HCT116 (cell line): Measurements from ENCODE around the gene HS6ST3. TPM values are rescaled to one million over a fixed set of nuclear protein-coding genes. Genes with fewer than 3 reads are reported as not detected.

Source experiments
- ATAC-seq: fragments of 200-7000 bp; cut with Tn5 transposase; 2 replicates; pipeline ENCODE4 v1.9.1; 2020; ENCODE audit warnings: mild to moderate bottlenecking, moderate library complexity
- BruUV-seq: library from RNA; stranded (reverse); fragments of 400-500 nt; replicated peaks from 2 replicates; lab custom pipeline; 2021; lab: Mats Ljungman, UMichigan
- CTCF ChIA-PET: fragments of 300-600 bp; sonication (Branson Sonifier 250); formaldehyde crosslinking; loops from one replicate; lab custom pipeline; 2021; ENCODE audit warnings: antibody characterized with exemption; lab: Charles Lee
- POLR2A ChIA-PET: fragments of 300-600, 350-600 bp; sonication (Branson Sonifier 250); formaldehyde crosslinking; loops from one replicate; lab custom pipeline; 2021; ENCODE audit warnings: antibody characterized with exemption; lab: Charles Lee
- RAD21 ChIA-PET, 2 experiments: fragments of 300-600 bp; sonication (Branson Sonifier 250); formaldehyde crosslinking; loops; one replicate each; lab custom pipeline; 2023; ENCODE audit warnings: low total read pairs in 2 of 2; ENCODE audit not compliant: uncharacterized antibody in 2 of 2, unreplicated experiment in 2 of 2, low non-redundant PET in 1 of 2; lab: Charles Lee
- DNase-seq: peaks from one replicate; pipeline ENCODE4 v3.0.0-alpha.2; 2010; ENCODE audit warnings: low read depth, low spot score
- H2AFZ ChIP-seq: fragments of 200-600 bp; shearing (Covaris generic), sonication (generic); 2 replicates; pipeline ENCODE4 v1.6.1; 2017; ENCODE audit warnings: low read depth, mixed run types, mixed read lengths, antibody characterized with exemption, low read length; ENCODE audit not compliant: poor library complexity, severe bottlenecking
- H3K27ac ChIP-seq: 2 replicates; pipeline ENCODE4 v1.5.1; 2012; ENCODE audit warnings: low read depth, low read length
- H3K27me3 ChIP-seq: fragments of 200-600 bp; sonication (generic); 2 replicates; pipeline ENCODE4 v1.6.1; 2016; ENCODE audit warnings: mixed run types, low read length, mixed read lengths; ENCODE audit not compliant: insufficient read depth
- H3K36me3 ChIP-seq, 2 experiments: fragments of 200-500 bp in 1 of 2; fragments of 200-600 bp in 1 of 2; sonication (Bioruptor generic) in 1 of 2; sonication (generic) in 1 of 2; 2 replicates each; pipeline versions ENCODE4 v1.5.1 to v1.6.1; 2014 to 2016; ENCODE audit warnings: low read length in 2 of 2, inconsistent platforms in 1 of 2, mixed read lengths in 1 of 2, mixed run types in 1 of 2; ENCODE audit not compliant: insufficient read depth in 2 of 2, control insufficient read depth in 1 of 2
- H3K4me1 ChIP-seq, 2 experiments: fragments of 200-600 bp in 1 of 2; sonication (generic) in 1 of 2; 2 replicates each; pipeline versions ENCODE4 v1.5.1 to v1.6.1; 2012 to 2017; ENCODE audit warnings: low read length in 2 of 2, inconsistent platforms in 1 of 2, mild to moderate bottlenecking in 1 of 2, mixed read lengths in 1 of 2, mixed run types in 1 of 2, moderate library complexity in 1 of 2; ENCODE audit not compliant: insufficient read depth in 2 of 2, control insufficient read depth in 1 of 2
- H3K4me2 ChIP-seq: fragments of 200-600 bp; sonication (generic); 2 replicates; pipeline ENCODE4 v1.6.1; 2017; ENCODE audit warnings: mixed run types, low read length, mixed read lengths
- H3K4me3 ChIP-seq, 2 experiments: fragments of 200-600 bp in 1 of 2; sonication (generic) in 1 of 2; replicated peaks in 1 of 2; 2 replicates each; pipeline ENCODE4 v1.5.1; 2011 to 2016; ENCODE audit warnings: low read length in 2 of 2, control low read depth in 1 of 2, low read depth in 1 of 2, mild to moderate bottlenecking in 1 of 2, mixed read lengths in 1 of 2, mixed run types in 1 of 2
- H3K79me2 ChIP-seq: fragments of 200-600 bp; sonication (generic); 2 replicates; pipeline ENCODE4 v1.6.1; 2017; ENCODE audit warnings: mild to moderate bottlenecking, mixed run types, low read length, moderate library complexity, mixed read lengths; ENCODE audit not compliant: insufficient read depth
- H3K9ac ChIP-seq: fragments of 200-600 bp; sonication (generic); 2 replicates; pipeline ENCODE4 v1.6.1; 2016; ENCODE audit warnings: low read length, mixed read lengths
- H3K9me2 ChIP-seq: fragments of 200-600 bp; sonication (generic), shearing (Covaris generic); 2 replicates; pipeline ENCODE4 v1.6.1; 2017; ENCODE audit warnings: mixed run types, mild to moderate bottlenecking, moderate library complexity; ENCODE audit not compliant: insufficient read depth
- H3K9me3 ChIP-seq, 2 experiments: fragments of 200-500 bp in 1 of 2; fragments of 200-600 bp in 1 of 2; sonication (Bioruptor generic) in 1 of 2; sonication (generic) in 1 of 2; 2 replicates each; pipeline ENCODE4 v1.6.1; 2014 to 2017; ENCODE audit warnings: low read length in 2 of 2, mixed read lengths in 2 of 2, inconsistent platforms in 1 of 2, low read depth in 1 of 2, mild to moderate bottlenecking in 1 of 2, mixed run types in 1 of 2, moderate library complexity in 1 of 2; ENCODE audit not compliant: control insufficient read depth in 1 of 2, insufficient read depth in 1 of 2
- H4K20me1 ChIP-seq: fragments of 200-600 bp; sonication (generic), shearing (Covaris generic); 2 replicates; pipeline ENCODE4 v1.6.1; 2017; ENCODE audit warnings: mixed run types, mild to moderate bottlenecking, moderate library complexity; ENCODE audit not compliant: insufficient read depth
- CEBPB ChIP-seq: IDR thresholded peaks from 2 replicates; pipeline ENCODE4 v1.6.1; 2012; ENCODE audit warnings: low read depth
- EGR1 ChIP-seq: IDR thresholded peaks from 2 replicates; pipeline ENCODE4 v1.6.1; 2012; ENCODE audit warnings: low read depth
- FOSL1 ChIP-seq: IDR thresholded peaks from 2 replicates; pipeline ENCODE4 v1.6.1; 2012; ENCODE audit warnings: low read depth
- POLR2AphosphoS5 ChIP-seq: IDR thresholded peaks from 2 replicates; pipeline ENCODE4 v1.6.1; 2011; ENCODE audit warnings: mild to moderate bottlenecking, low read depth, low read length, moderate library complexity
- SIN3A ChIP-seq: IDR thresholded peaks from 2 replicates; pipeline ENCODE4 v1.6.1; 2012; ENCODE audit warnings: low read depth
- TCF7L2 ChIP-seq: IDR thresholded peaks from 2 replicates; pipeline ENCODE4 v1.7.0; 2011; ENCODE audit warnings: borderline replicate concordance, inconsistent platforms; ENCODE audit not compliant: insufficient read depth, insufficient read length; ENCODE audit errors: extremely low read depth
- ZFX ChIP-seq: fragments of 450-650 bp; IDR thresholded peaks from 2 replicates; pipeline ENCODE4 v1.6.1; 2017
- ZNF274 ChIP-seq: fragments of 200-500 bp; sonication (Bioruptor generic); IDR thresholded peaks from 2 replicates; pipeline ENCODE4 v1.6.1; 2014; ENCODE audit warnings: mild to moderate bottlenecking, low read depth, low read length, inconsistent platforms
- intact Hi-C: fragments of 100-400 bp; cut with micrococcal nuclease; formaldehyde crosslinking; loops from 2 replicates; pipeline ENCODE4 v1.10.0; 2022
- total RNA-seq: library from RNA; stranded (reverse); gene quantifications from one replicate; pipeline ENCODE4 v1.2.1, GENCODE V29; 2021; ENCODE audit not compliant: unreplicated experiment
- TF ChIP-seq, protein P1 (sequence below): IDR thresholded peaks from 2 replicates; pipeline ENCODE4 v1.6.1; 2012
- TF ChIP-seq, protein P2 (sequence below): IDR thresholded peaks from 2 replicates; pipeline ENCODE4 v1.6.1; 2011; ENCODE audit warnings: mild to moderate bottlenecking, low read length, moderate library complexity; ENCODE audit not compliant: insufficient replicate concordance; ENCODE audit errors: extremely low read depth
- TF ChIP-seq, protein P3 (sequence below): IDR thresholded peaks from 2 replicates; pipeline ENCODE4 v1.6.1; 2012; ENCODE audit warnings: low read depth

HS6ST3 gene
- total RNA-seq, 1 experiment from 2014 or later, result 0.10 TPM

DNA sequence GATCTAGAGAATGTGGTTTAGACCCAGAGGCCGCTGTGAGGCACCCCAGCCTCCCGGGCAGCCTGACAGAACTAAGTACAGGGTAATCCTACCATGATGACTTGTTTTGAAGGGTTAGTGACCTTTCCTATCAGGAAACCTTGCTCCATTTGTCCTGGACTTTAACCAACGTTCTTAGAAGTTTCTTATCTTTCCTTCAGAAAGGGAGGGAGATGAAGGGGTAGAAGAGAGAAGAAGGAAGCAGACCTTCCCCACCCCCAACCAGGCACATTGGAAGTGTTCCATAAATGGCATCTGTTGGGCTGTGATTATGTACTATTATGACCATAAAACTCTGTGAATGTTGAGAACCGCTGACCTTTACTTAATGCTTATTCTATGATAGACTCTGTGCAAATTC, 720.2 kb downstream of the HS6ST3 start (continued):
- TF ChIP-seq, protein P1, sequence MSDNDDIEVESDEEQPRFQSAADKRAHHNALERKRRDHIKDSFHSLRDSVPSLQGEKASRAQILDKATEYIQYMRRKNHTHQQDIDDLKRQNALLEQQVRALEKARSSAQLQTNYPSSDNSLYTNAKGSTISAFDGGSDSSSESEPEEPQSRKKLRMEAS, result no peak
- TF ChIP-seq, protein P2, sequence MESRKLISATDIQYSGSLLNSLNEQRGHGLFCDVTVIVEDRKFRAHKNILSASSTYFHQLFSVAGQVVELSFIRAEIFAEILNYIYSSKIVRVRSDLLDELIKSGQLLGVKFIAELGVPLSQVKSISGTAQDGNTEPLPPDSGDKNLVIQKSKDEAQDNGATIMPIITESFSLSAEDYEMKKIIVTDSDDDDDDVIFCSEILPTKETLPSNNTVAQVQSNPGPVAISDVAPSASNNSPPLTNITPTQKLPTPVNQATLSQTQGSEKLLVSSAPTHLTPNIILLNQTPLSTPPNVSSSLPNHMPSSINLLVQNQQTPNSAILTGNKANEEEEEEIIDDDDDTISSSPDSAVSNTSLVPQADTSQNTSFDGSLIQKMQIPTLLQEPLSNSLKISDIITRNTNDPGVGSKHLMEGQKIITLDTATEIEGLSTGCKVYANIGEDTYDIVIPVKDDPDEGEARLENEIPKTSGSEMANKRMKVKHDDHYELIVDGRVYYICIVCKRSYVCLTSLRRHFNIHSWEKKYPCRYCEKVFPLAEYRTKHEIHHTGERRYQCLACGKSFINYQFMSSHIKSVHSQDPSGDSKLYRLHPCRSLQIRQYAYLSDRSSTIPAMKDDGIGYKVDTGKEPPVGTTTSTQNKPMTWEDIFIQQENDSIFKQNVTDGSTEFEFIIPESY, result no peak
- TF ChIP-seq, all 23 proteins: peak for 0

DNA sequence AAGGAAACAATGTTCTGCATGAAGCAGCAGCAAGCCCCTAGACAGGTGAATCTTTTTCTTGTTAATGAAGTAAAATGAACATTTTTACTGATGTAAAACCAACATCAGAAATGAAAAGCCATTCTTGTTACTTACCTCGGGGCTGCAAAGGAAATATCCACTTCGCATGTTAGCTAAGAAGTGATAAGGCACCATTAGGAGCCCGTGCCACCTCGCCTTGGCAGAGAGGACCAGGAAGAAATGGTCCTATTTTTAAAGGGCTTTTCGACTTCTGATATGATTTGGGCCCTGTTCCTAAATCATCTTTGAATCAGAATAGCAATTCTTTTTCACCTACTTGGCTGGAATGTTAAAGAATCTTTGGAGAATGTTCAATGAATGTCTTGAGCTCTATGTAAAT, 721.1 kb downstream of the HS6ST3 start:
- H3K9me2 ChIP-seq, result no peaks in the 10 kb centered on the region
- no peaks in the 10 kb centered on the region for H4K20me1 ChIP-seq
- no peak overlapping the region for H3K4me3 ChIP-seq
- no peak overlapping the region for H3K27ac ChIP-seq
- ChIA-PET CTCF (no interaction called here), POLR2A (no interaction called here), RAD21 (no interaction called here)
- no peak overlapping the region for H2AFZ ChIP-seq
- BruUV-seq, result no TSS peak
- no peaks in the 10 kb centered on the region for H3K9me3 ChIP-seq
- intact Hi-C loops, result no loop called here
- H3K9ac ChIP-seq, result no peak overlapping the region
- H3K79me2 ChIP-seq, result no peaks in the 10 kb centered on the region
- H3K4me1 ChIP-seq, result no peaks in the 10 kb centered on the region
- no peaks in the 10 kb centered on the region for H3K36me3 ChIP-seq
- DNase-seq, result no peak
- no peak for ATAC-seq
- TF ChIP-seq CEBPB, result no peak
- H3K4me2 ChIP-seq, result no peak overlapping the region
- H3K27me3 ChIP-seq, result peaks cover 11% of the 10 kb centered on the region

DNA sequence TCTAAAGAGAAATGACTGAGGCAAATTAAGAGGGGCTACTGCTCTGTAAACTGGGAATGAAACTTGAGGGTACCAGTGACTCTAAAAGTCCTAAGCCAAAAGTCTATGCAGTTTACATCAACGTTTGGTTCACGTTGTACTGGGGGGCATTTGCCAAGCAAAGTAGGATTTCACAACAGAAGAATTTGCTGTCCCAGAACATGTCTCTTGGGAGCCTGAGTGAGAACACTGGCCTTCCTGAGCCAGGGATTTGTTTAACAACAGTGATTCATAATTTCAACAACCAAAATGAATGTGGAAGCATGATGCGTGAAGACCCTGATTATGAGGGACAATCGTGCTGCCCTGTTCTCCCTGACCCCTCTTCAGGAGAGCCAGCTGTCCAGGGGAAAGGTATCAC, 726.4 kb downstream of the HS6ST3 start:
- Histone ChIP-seq H3K9me2 (no peaks in the 10 kb centered on the region), H3K9ac (no peak overlapping the region), H3K27me3 (no peaks in the 10 kb centered on the region), H3K27ac (no peak overlapping the region), H3K9me3 (no peaks in the 10 kb centered on the region), H3K79me2 (no peaks in the 10 kb centered on the region), H3K4me1 (no peaks in the 10 kb centered on the region), H3K4me2 (no peak overlapping the region), H3K4me3 (no peak overlapping the region), H3K36me3 (no peaks in the 10 kb centered on the region), H4K20me1 (no peaks in the 10 kb centered on the region), H2AFZ (no peak overlapping the region)
- intact Hi-C loops, result no loop called here
- ChIA-PET POLR2A (no interaction called here), RAD21 (no interaction called here), CTCF (interaction anchor here (3.4 to 3.8 kb wide), 2 partner anchors 142 to 796 kb away, joined by 22 to 89 read pairs; no protein-coding TSS in a partner anchor)
- BruUV-seq, result no TSS peak
- no peak for DNase-seq
- no peak for ATAC-seq
- TF ChIP-seq SIN3A (no peak), POLR2AphosphoS5 (no peak), EGR1 (no peak), ZNF274 (no peak), ZFX (no peak), TCF7L2 (no peak), FOSL1 (no peak)
- TF ChIP-seq, protein P3, sequence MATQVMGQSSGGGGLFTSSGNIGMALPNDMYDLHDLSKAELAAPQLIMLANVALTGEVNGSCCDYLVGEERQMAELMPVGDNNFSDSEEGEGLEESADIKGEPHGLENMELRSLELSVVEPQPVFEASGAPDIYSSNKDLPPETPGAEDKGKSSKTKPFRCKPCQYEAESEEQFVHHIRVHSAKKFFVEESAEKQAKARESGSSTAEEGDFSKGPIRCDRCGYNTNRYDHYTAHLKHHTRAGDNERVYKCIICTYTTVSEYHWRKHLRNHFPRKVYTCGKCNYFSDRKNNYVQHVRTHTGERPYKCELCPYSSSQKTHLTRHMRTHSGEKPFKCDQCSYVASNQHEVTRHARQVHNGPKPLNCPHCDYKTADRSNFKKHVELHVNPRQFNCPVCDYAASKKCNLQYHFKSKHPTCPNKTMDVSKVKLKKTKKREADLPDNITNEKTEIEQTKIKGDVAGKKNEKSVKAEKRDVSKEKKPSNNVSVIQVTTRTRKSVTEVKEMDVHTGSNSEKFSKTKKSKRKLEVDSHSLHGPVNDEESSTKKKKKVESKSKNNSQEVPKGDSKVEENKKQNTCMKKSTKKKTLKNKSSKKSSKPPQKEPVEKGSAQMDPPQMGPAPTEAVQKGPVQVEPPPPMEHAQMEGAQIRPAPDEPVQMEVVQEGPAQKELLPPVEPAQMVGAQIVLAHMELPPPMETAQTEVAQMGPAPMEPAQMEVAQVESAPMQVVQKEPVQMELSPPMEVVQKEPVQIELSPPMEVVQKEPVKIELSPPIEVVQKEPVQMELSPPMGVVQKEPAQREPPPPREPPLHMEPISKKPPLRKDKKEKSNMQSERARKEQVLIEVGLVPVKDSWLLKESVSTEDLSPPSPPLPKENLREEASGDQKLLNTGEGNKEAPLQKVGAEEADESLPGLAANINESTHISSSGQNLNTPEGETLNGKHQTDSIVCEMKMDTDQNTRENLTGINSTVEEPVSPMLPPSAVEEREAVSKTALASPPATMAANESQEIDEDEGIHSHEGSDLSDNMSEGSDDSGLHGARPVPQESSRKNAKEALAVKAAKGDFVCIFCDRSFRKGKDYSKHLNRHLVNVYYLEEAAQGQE, result no peak
- TF ChIP-seq, protein P1, result no peak
